Liver (tissue), 9 donors: Measurements from ENCODE around the gene FGG. TPM values are rescaled to one million over a fixed set of nuclear protein-coding genes. Genes with fewer than 3 reads are reported as not detected.

Experiments
- DNase-seq: peaks from one replicate; pipeline ENCODE4 v3.0.0-alpha.2; 2017; ENCODE audit warnings: low spot score
- H3K27ac ChIP-seq, 2 donors: one replicate each; pipeline ENCODE4 v1.7.0; 2013; ENCODE audit warnings: inconsistent platforms in 2 of 2, low read length in 2 of 2, control low read depth in 1 of 2, low read depth in 1 of 2, mild to moderate bottlenecking in 1 of 2
- H3K27me3 ChIP-seq, 4 donors: one replicate each; pipeline versions ENCODE4 v1.6.1 to v1.7.0; 2013; ENCODE audit warnings: low read length in 3 of 4, inconsistent platforms in 1 of 4, mild to moderate bottlenecking in 1 of 4, moderate library complexity in 1 of 4; ENCODE audit not compliant: control insufficient read depth in 4 of 4, insufficient read depth in 4 of 4
- H3K36me3 ChIP-seq, 4 donors: one replicate each; pipeline versions ENCODE4 v1.6.1 to v1.7.0; 2013; ENCODE audit warnings: low read length in 3 of 4, mild to moderate bottlenecking in 3 of 4, low read depth in 1 of 4, moderate library complexity in 1 of 4; ENCODE audit not compliant: control insufficient read depth in 4 of 4, insufficient read depth in 3 of 4
- H3K4me1 ChIP-seq, 4 donors: one replicate each; pipeline versions ENCODE4 v1.6.1 to v1.7.0; 2013; ENCODE audit warnings: low read length in 3 of 4, mild to moderate bottlenecking in 3 of 4, moderate library complexity in 1 of 4; ENCODE audit not compliant: control insufficient read depth in 4 of 4, insufficient read depth in 4 of 4
- H3K4me3 ChIP-seq, 3 donors: one replicate each; pipeline versions ENCODE4 v1.6.1 to v1.7.0; 2013; ENCODE audit warnings: low read length in 3 of 3, control low read depth in 1 of 3, low read depth in 1 of 3, mild to moderate bottlenecking in 1 of 3
- H3K9ac ChIP-seq, 2 donors: one replicate each; pipeline ENCODE4 v1.7.0; 2013; ENCODE audit warnings: low read length in 2 of 2, mild to moderate bottlenecking in 2 of 2, moderate library complexity in 2 of 2, control low read depth in 1 of 2, low read depth in 1 of 2
- H3K9me3 ChIP-seq, 4 donors: one replicate each; pipeline versions ENCODE4 v1.6.1 to v1.7.0; 2013; ENCODE audit warnings: low read length in 3 of 4; ENCODE audit not compliant: control insufficient read depth in 4 of 4
- EGR1 ChIP-seq, 2 donors: IDR thresholded peaks; 2 replicates each; pipeline ENCODE4 v1.6.1; 2016 to 2018; ENCODE audit warnings: antibody characterized with exemption in 2 of 2, low read depth in 2 of 2
- FOXA1 ChIP-seq: IDR thresholded peaks from 2 replicates; pipeline ENCODE4 v1.6.1; 2016; ENCODE audit warnings: antibody characterized with exemption
- FOXA2 ChIP-seq: IDR thresholded peaks from 2 replicates; pipeline ENCODE4 v1.6.1; 2016; ENCODE audit warnings: antibody characterized with exemption
- GABPA ChIP-seq, 2 donors: IDR thresholded peaks in 1 of 2; conservative IDR thresholded peaks in 1 of 2; 2 replicates each; pipeline ENCODE4 v1.6.1; 2016; ENCODE audit warnings: antibody characterized with exemption in 2 of 2, mild to moderate bottlenecking in 1 of 2, moderate library complexity in 1 of 2
- HNF4A ChIP-seq, 2 donors: conservative IDR thresholded peaks; 2 replicates each; pipeline ENCODE4 v1.6.1; 2016; ENCODE audit warnings: antibody characterized with exemption in 2 of 2, mild to moderate bottlenecking in 2 of 2
- HNF4G ChIP-seq: IDR thresholded peaks from 2 replicates; pipeline ENCODE4 v1.6.1; 2016; ENCODE audit warnings: antibody characterized with exemption
- JUND ChIP-seq, 2 donors: IDR thresholded peaks; 2 replicates each; pipeline ENCODE4 v1.6.1; 2016; ENCODE audit warnings: antibody characterized with exemption in 2 of 2
- NR2F2 ChIP-seq: IDR thresholded peaks from 2 replicates; pipeline ENCODE4 v1.6.1; 2016; ENCODE audit warnings: antibody characterized with exemption
- RAD21 ChIP-seq, 2 donors: IDR thresholded peaks; 2 replicates each; pipeline ENCODE4 v1.6.1; 2016; ENCODE audit warnings: antibody characterized with exemption in 2 of 2, mild to moderate bottlenecking in 2 of 2
- RXRA ChIP-seq, 2 donors: IDR thresholded peaks; 2 replicates each; pipeline ENCODE4 v1.6.1; 2017 to 2018; ENCODE audit warnings: antibody characterized with exemption in 2 of 2, mild to moderate bottlenecking in 1 of 2
- SP1 ChIP-seq: IDR thresholded peaks from 2 replicates; pipeline ENCODE4 v1.6.1; 2018; ENCODE audit warnings: antibody characterized with exemption, mild to moderate bottlenecking
- TAF1 ChIP-seq: conservative IDR thresholded peaks from 2 replicates; pipeline ENCODE4 v1.6.1; 2016; ENCODE audit warnings: antibody characterized with exemption, mild to moderate bottlenecking
- YY1 ChIP-seq: IDR thresholded peaks from 2 replicates; pipeline ENCODE4 v1.6.1; 2016; ENCODE audit warnings: antibody characterized with exemption, mild to moderate bottlenecking
- WGBS: extraction: QIAGEN DNeasy Blood & Tissue Kit; methylation state at CpG from one replicate; pipeline ENCODE4 v1.1.7; 2013; 5-methylcytosine and 5-hydroxymethylcytosine counted together
- polyA plus RNA-seq, 2 donors: library from polyadenylated mRNA; stranded (reverse) in 1 of 2; unstranded in 1 of 2; fragments of 200-250 nt in 1 of 2; fragments of >200 nt in 1 of 2; fragmentation: Nextera tagmentation in 1 of 2; extraction: Ambion mirVana in 1 of 2; gene quantifications; one replicate each; pipeline versions ENCODE4 v1.2.1 to v1.2.3, GENCODE V29; 2013 to 2015
- total RNA-seq, 2 donors: library from RNA; depleted of rRNA; stranded (reverse); fragments of >200 nt; gene quantifications; one replicate each; pipeline ENCODE4 v1.2.3, GENCODE V29; 2014
- TF ChIP-seq, protein P1 (sequence below): IDR thresholded peaks from 2 replicates; pipeline ENCODE4 v1.6.1; 2016; ENCODE audit warnings: antibody characterized with exemption, mild to moderate bottlenecking
- TF ChIP-seq, protein P2 (sequence below): IDR thresholded peaks from 2 replicates; pipeline ENCODE4 v1.6.1; 2016; ENCODE audit warnings: antibody characterized with exemption
- TF ChIP-seq, protein P3 (sequence below): fragments of 150-350 bp; IDR thresholded peaks from 2 replicates; pipeline ENCODE4 v1.5.1; 2017; ENCODE audit warnings: improper control_type of control experiment, low read depth, low read length; ENCODE audit not compliant: missing input control
- TF ChIP-seq, protein P4 (sequence below): IDR thresholded peaks from 2 replicates; pipeline ENCODE4 v1.6.1; 2016; ENCODE audit warnings: antibody characterized with exemption
- TF ChIP-seq, protein P5 (sequence below): IDR thresholded peaks from 2 replicates; pipeline ENCODE4 v1.6.1; 2016; ENCODE audit warnings: antibody characterized with exemption
- donor health status: healthy.
- donor health status: healthy.
- donor health status: healthy.
- donor health status: healthy.
- donor health status: healthy.

FGG gene
- total and polyA plus RNA-seq, 4 donors, result 7,404 to 20,700 (median 15,071) TPM

DNA sequence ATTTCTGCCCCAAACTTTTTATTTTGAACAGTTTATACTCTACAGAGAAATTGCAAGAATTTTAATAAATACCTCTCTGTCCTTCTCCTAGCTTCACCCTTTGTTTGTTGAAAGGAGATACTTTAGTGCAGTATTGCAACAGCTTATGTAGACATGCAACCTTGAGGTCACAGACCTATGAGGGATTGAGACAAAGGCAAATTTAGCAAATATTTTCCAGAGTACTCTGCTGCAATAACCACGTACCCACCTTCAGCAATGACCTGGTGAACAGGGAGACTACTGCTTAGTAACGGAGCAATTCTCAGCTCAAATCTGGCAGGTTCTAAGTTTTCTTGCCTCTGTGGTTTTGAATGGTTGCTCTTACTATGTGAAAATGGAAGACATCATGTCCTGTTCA lies 35.1 kb downstream of the FGG start:
- TF ChIP-seq JUND (IDR thresholded peaks at IDR 0.05) (peak; percentile 84 to 88), HNF4G (peak; percentile 37), TAF1 (no peak), GABPA (IDR thresholded peaks at IDR 0.05 in 1 of 2, conservative IDR thresholded peaks at IDR 0.05 in 1 of 2) (no peak), HNF4A (conservative IDR thresholded peaks at IDR 0.05) (peak; percentile 77 to 78), RXRA (IDR thresholded peaks at IDR 0.05) (peak; percentile 96 to 99), FOXA1 (peak; percentile 62), EGR1 (IDR thresholded peaks at IDR 0.05; ENCODE audit: low read depth in 2 of 2) (peak; percentile 49 to 54), RAD21 (IDR thresholded peaks at IDR 0.05) (peak; percentile 31 to 57), SP1 (peak; percentile 91), YY1 (peak; percentile 78), NR2F2 (peak; percentile 77), FOXA2 (peak; percentile 67)
- TF ChIP-seq, protein P1, sequence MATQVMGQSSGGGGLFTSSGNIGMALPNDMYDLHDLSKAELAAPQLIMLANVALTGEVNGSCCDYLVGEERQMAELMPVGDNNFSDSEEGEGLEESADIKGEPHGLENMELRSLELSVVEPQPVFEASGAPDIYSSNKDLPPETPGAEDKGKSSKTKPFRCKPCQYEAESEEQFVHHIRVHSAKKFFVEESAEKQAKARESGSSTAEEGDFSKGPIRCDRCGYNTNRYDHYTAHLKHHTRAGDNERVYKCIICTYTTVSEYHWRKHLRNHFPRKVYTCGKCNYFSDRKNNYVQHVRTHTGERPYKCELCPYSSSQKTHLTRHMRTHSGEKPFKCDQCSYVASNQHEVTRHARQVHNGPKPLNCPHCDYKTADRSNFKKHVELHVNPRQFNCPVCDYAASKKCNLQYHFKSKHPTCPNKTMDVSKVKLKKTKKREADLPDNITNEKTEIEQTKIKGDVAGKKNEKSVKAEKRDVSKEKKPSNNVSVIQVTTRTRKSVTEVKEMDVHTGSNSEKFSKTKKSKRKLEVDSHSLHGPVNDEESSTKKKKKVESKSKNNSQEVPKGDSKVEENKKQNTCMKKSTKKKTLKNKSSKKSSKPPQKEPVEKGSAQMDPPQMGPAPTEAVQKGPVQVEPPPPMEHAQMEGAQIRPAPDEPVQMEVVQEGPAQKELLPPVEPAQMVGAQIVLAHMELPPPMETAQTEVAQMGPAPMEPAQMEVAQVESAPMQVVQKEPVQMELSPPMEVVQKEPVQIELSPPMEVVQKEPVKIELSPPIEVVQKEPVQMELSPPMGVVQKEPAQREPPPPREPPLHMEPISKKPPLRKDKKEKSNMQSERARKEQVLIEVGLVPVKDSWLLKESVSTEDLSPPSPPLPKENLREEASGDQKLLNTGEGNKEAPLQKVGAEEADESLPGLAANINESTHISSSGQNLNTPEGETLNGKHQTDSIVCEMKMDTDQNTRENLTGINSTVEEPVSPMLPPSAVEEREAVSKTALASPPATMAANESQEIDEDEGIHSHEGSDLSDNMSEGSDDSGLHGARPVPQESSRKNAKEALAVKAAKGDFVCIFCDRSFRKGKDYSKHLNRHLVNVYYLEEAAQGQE, result peak; percentile 62
- TF ChIP-seq, protein P2, sequence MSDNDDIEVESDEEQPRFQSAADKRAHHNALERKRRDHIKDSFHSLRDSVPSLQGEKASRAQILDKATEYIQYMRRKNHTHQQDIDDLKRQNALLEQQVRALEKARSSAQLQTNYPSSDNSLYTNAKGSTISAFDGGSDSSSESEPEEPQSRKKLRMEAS, result peak; percentile 70
- TF ChIP-seq, protein P3, sequence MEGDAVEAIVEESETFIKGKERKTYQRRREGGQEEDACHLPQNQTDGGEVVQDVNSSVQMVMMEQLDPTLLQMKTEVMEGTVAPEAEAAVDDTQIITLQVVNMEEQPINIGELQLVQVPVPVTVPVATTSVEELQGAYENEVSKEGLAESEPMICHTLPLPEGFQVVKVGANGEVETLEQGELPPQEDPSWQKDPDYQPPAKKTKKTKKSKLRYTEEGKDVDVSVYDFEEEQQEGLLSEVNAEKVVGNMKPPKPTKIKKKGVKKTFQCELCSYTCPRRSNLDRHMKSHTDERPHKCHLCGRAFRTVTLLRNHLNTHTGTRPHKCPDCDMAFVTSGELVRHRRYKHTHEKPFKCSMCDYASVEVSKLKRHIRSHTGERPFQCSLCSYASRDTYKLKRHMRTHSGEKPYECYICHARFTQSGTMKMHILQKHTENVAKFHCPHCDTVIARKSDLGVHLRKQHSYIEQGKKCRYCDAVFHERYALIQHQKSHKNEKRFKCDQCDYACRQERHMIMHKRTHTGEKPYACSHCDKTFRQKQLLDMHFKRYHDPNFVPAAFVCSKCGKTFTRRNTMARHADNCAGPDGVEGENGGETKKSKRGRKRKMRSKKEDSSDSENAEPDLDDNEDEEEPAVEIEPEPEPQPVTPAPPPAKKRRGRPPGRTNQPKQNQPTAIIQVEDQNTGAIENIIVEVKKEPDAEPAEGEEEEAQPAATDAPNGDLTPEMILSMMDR, result no peak
- TF ChIP-seq, protein P4, sequence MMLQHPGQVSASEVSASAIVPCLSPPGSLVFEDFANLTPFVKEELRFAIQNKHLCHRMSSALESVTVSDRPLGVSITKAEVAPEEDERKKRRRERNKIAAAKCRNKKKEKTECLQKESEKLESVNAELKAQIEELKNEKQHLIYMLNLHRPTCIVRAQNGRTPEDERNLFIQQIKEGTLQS, result peak; percentile 79
- TF ChIP-seq, protein P5, sequence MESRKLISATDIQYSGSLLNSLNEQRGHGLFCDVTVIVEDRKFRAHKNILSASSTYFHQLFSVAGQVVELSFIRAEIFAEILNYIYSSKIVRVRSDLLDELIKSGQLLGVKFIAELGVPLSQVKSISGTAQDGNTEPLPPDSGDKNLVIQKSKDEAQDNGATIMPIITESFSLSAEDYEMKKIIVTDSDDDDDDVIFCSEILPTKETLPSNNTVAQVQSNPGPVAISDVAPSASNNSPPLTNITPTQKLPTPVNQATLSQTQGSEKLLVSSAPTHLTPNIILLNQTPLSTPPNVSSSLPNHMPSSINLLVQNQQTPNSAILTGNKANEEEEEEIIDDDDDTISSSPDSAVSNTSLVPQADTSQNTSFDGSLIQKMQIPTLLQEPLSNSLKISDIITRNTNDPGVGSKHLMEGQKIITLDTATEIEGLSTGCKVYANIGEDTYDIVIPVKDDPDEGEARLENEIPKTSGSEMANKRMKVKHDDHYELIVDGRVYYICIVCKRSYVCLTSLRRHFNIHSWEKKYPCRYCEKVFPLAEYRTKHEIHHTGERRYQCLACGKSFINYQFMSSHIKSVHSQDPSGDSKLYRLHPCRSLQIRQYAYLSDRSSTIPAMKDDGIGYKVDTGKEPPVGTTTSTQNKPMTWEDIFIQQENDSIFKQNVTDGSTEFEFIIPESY, result peak; percentile 64
- DNase-seq, result no peak
- Histone ChIP-seq H3K27ac (peak overlapping the region; percentile 56 to 75), H3K4me3 (peak overlapping the region in 1 of 3 donors; percentile 5), H3K36me3 (no peaks in the 10 kb centered on the region), H3K9ac (no peak overlapping the region), H3K4me1 (peaks cover 1 to 22% (median 20%) of the 10 kb centered on the region in 4 donors), H3K9me3 (no peaks in the 10 kb centered on the region), H3K27me3 (no peaks in the 10 kb centered on the region)
- WGBS, result 45% methylated on average over 2 of the region's 2 CpGs
